K562 (cell line): ENCODE results near the gene TBPL2.

Experiments
- CHD1 ChIP-seq: fragments of 200-600 bp; sonication (generic); IDR thresholded peaks from one replicate; pipeline ENCODE4 v1.6.1; 2012; ENCODE audit warnings: mild to moderate bottlenecking, moderate library complexity, low read length, inconsistent platforms
- CTCF ChIP-seq, 3 experiments: IDR thresholded peaks in 2 of 3; conservative IDR thresholded peaks in 1 of 3; 2 replicates each; pipeline ENCODE4 v1.5.1; 2011 to 2012; ENCODE audit warnings: low read length in 3 of 3, mild to moderate bottlenecking in 3 of 3, control low read depth in 2 of 3, improper control_type of control experiment in 1 of 3, inconsistent platforms in 1 of 3, low read depth in 1 of 3, mixed read lengths in 1 of 3, moderate library complexity in 1 of 3; ENCODE audit not compliant: insufficient read depth in 2 of 3
- MYC ChIP-seq, 2 experiments: fragments of 250-450 bp in 1 of 2; sonication (Bioruptor Pico) in 1 of 2; IDR thresholded peaks; 2 replicates each; pipeline versions ENCODE4 v1.5.1 to v1.6.1; 2012 to 2021; ENCODE audit warnings: low read depth in 2 of 2, borderline replicate concordance in 1 of 2, improper control_type of control experiment in 1 of 2, low read length in 1 of 2, mild to moderate bottlenecking in 1 of 2, moderate library complexity in 1 of 2

- TF ChIP-seq CTCF (IDR thresholded peaks at IDR 0.05 in 2 of 3, conservative IDR thresholded peaks at IDR 0.05 in 1 of 3; ENCODE audit: insufficient read depth in 2 of 3, low read depth in 1 of 3, low read length in 3 of 3) (no peak), MYC (IDR thresholded peaks at IDR 0.05; ENCODE audit: low read depth, low read length) (no peak), MYC (CRISPR knock-in tag; IDR thresholded peaks at IDR 0.05; ENCODE audit: borderline replicate concordance, low read depth) (no peak), CHD1 (no peak)
Measured at GRCh38 chr14:55373784-55374705, 66.4 kb downstream of the TBPL2 start.
